ENCODE measurements around the gene SFXN5. TPM values are rescaled to one million over a fixed set of nuclear protein-coding genes. Genes with fewer than 3 reads are reported as not detected.
"Not testable (repeated sequence)": the region's sequence is repeated elsewhere in the genome, so short reads cannot be mapped to it uniquely, and the experiment has no call there.

SFXN5 gene, protein sequence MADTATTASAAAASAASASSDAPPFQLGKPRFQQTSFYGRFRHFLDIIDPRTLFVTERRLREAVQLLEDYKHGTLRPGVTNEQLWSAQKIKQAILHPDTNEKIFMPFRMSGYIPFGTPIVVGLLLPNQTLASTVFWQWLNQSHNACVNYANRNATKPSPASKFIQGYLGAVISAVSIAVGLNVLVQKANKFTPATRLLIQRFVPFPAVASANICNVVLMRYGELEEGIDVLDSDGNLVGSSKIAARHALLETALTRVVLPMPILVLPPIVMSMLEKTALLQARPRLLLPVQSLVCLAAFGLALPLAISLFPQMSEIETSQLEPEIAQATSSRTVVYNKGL
- 13.3 TPM for total RNA-seq
- long read RNA-seq, partial matches to known transcripts, result 4 of 37 reads
- long read RNA-seq, other reads (novel, unspliced or antisense), result 31 of 37 reads

DNA sequence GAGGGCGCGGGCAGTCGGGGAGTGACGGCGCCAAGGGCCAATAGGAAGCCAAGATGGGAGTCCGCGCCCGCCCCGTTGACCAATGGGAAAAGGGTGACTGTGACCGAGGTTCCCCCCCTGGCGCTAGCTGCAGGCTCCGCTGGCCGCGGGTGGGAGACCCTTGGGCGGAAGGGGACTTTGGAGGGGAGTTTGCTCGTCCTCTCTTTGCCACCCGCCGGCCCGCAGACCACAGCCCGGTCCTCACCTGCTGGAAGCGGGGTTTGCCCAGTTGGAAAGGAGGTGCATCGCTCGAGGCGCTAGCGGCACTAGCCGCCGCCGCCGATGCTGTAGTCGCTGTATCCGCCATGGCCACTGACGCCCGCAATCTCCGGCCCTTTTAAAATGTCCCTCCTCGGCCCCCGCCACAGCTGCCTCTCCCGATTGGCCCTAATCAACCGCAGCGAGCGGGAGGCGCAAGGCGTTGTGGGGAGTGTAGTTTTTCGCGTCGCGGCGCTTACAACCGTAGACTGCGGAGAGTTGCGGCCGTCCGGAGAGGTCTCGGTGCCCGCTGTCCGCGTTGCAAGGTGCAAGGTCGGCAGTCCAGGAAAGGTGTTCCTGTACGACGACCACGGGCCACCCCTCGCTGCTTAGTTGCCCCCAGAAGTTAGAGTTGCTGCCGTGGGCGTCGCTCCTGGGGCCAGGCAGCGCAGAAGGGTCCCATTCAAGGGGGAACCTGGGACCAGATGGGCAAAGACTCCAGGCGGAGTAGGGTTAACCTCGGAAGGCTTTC is at the start of gene SFXN5:
Gene SFXN5 (minus strand): TSS at position 353 of the 769 bp plus-strand sequence. CDS start 7 bp downstream, at position 346.
- DNase-seq (ENCODE audit: low spot score), result peak; percentile 100
- intact Hi-C loops (cut with DNase I), result loop anchor here (2.0 to 5.0 kb wide), 3 partner anchors 39 to 179 kb away; no protein-coding TSS in a partner anchor

DNA sequence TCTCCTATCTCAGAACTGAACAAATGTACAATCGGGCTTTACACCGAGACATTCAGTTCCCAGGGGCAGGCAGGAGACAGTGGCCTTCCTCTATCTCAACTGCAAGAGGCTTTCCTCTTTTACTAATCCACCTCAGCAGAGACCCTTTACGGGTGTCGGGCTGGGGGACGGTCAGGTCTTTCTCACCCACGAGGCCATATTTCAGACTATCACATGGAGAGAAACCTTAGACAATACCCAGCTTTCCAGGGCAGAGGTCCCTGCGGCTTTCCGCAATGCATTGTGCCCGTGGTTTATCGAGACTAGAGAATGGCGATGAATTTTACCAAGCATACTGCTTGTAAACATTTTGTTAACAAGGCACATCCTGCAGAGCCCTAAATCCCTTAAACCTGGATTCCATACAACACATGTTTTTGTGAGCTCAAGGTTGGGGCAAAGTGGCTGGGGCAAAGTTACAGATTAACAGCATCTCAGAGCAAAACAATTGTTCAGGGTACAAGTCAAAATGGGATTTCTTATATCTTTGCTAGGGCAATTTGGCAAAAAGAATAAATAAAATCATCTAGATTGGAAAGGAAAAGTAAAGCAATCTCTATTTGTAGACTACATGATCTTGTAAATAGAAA is 48.2 kb upstream of the SFXN5 start:
- intact Hi-C loops (cut with DNase I); DNase-seq (ENCODE audit: low spot score): not testable (repeated sequence)

DNA sequence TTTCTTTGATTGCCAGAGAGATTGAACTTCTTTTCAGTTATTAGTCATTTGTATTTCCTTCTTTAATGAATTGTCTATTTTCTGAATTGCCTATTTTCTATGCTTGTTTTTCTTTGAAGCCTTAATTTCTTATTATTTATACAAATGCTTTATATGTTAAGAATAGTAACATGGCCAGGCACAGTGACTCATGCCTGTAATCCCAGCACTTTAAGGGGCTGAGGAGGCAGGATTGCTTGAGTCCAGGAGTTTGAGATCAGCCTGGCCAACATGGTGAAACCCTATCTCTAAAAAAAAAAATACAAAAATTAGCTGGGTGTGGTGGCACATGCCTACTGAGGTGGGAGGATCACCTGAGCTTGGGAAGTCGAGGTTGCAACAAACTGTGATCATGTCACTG is 45.9 kb upstream of the SFXN5 start:
- intact Hi-C loops (cut with DNase I), result no loop called here
- DNase-seq (ENCODE audit: low spot score), result no peak

DNA sequence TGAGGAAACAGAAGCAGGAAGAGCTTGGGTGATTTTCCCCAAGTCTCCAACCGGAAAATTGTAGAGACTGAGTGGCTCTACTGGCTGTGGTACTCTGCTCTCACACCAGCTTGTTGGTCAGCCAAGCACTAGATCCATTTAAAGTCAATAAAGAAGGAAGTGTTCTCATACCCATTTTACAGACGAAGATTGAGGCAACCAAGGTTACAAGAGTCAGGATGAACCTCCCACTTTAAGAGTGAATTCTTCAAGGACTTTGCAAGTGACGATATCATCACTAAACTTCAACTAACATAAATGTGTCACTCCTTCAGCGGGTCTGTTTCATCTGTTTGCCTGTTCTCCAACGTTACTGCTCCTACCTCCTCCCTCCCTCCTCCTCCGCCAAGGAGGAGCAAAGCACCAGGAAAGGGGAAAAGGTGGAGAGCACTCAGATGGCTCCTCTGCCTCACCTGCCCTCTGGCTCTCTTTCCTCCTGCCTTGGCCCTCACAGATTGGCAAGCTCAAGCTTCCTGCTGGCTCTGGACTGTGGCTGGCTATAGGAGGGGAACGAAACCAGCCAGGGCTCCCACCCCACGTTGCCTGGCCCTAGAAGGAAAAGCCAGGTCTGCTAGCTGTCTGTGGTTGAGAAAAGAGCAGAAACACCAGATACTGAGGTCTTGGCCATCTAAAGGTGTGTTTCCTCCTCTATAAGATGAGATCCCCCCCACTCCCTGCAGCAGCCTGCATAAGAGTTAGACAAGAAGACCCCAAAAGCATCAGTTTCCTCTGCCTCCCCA is 44.9 kb upstream of the SFXN5 start:
- intact Hi-C loops (cut with DNase I), result no loop called here
- no peak for DNase-seq (ENCODE audit: low spot score)

DNA sequence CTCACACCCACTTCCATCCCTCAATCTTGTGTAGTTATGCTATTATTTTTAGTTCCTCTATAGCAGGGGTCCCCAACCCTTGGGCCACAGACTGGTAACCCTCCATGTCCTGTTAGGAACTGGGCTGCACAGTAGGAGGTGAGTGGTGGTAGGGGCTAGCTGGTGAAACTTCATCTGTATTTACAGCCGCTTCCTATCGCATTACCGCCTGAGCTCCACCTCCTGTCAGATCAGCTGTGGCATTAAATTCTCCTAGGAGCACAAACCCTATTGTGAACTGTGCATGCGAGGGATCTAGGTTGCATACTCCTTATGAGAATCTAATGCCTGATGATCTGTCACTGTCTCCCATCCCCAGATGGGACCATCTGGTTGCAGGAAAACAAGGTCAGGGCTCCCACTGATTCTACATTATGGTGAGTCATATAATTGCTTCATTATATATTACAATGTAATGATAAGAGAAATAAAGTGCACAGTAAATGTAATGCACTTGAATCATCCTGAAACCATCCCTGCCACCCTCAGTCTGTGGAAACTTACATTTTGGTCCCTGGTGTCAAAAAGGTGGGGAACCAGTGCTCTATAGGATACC is 42.9 kb upstream of the SFXN5 start:
- intact Hi-C loops (cut with DNase I), result loop anchor here (5.0 kb wide), 1 partner anchor 118 kb away; the partner anchor contains the start of genes CCT7 and PRADC1

DNA sequence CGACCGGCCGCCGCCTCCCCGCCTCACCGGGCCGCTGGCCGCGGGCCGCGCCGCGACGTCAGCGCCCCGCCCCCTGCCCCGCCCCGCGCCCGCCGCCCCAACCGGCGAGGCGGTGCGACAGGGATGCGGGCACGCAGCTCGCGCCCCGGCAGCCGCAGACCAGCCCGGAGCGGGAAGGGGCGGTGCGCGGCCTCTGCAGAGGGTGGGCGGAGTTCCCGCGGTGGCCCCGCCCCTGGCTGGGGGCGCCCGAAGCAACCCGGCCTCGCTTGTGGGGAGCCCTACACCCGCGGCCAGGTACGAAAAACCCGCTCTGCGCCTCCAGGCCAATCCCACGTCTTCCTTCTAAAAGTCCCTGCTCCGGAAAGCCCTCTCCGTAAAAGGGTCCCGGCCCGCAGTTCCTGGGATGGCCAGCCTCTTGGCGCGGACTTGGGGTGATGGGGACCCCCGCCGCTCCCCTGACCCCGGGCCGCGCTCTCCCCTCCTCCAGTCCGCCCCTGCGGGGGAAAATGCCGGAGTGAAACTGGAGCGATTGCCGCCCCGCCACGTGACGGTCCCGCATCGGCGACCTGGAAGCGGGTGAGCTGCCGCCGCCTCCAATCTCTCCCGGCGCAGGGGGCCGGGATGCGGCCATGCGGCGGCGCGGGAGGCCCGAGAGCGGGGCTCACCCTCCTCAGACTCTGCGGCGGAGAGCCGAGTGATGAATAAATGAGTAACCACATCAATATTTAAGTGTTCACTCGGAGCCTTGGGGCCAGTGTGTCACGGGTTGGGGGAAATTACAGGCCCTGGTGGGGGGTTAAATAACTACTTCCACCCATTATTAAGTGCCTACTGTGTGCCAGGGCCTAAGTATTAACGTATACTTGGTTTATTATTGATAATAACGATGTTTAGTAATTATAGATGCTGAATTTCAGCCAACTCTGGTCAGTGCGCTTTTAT is 41.7 kb upstream of the SFXN5 start, which contains the start of gene RAB11FIP5:
Gene RAB11FIP5 (minus strand): TSS at position 36 of the 942 bp plus-strand sequence. CDS start 171 bp downstream, outside the sequence.
- intact Hi-C loops (cut with DNase I), result loop anchor here (2.0 to 5.0 kb wide), 2 partner anchors 24 to 119 kb away; partner anchors contain the start of genes CCT7 and PRADC1
- peak; percentile 88 for DNase-seq (ENCODE audit: low spot score)

More for the DNA sequence above, 42.9 kb upstream of the SFXN5 start:
- DNase-seq (ENCODE audit: low spot score), result no peak

DNA sequence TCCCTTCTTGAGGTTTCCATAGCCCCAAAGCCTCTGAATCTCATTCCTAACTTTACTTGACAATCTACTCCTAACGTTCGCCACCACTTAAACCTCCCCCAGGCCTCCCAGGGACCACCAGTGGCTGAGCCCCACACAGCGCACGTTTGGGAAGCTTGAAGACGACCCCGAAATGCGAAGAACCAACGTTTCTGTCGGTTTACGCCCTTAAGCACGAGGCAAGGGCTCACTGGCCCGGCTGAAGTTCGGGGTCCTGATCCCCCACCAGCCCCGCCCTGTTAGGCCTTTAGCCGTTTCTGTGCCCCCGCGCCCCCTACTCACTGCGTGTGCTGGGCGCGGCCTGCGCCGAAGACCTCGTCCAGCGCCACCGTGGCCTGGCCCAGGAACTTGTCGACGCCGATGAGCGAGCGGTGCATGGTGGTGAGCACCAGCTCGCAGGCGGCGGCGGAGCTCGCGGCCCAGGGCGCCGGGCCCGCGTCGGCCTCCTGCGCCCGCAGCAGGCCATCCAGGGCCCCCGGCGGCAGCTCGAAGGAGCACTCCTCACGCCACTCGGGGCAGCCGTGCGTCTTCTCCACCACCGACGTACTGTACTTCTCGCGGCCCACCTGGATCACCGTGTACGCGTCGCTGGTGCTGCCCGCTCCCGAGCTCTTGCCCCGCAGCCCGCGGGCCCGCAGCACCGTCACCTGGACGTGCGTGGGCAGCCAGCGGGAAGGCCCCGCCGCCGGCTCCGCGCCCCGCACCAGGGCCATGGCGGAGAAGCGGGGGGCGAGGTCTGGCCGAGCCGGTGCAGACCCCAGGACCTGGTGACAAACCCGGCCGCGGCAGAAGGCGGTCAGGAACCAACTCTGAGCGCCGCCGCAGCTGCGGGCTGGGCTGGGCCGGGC is 40.8 kb upstream of the SFXN5 start:
- DNase-seq (ENCODE audit: low spot score), result peak; percentile 73
- intact Hi-C loops (cut with DNase I), result loop anchor here (2.0 to 5.0 kb wide), 2 partner anchors 23 to 120 kb away; partner anchors contain the start of genes CCT7 and PRADC1

DNA sequence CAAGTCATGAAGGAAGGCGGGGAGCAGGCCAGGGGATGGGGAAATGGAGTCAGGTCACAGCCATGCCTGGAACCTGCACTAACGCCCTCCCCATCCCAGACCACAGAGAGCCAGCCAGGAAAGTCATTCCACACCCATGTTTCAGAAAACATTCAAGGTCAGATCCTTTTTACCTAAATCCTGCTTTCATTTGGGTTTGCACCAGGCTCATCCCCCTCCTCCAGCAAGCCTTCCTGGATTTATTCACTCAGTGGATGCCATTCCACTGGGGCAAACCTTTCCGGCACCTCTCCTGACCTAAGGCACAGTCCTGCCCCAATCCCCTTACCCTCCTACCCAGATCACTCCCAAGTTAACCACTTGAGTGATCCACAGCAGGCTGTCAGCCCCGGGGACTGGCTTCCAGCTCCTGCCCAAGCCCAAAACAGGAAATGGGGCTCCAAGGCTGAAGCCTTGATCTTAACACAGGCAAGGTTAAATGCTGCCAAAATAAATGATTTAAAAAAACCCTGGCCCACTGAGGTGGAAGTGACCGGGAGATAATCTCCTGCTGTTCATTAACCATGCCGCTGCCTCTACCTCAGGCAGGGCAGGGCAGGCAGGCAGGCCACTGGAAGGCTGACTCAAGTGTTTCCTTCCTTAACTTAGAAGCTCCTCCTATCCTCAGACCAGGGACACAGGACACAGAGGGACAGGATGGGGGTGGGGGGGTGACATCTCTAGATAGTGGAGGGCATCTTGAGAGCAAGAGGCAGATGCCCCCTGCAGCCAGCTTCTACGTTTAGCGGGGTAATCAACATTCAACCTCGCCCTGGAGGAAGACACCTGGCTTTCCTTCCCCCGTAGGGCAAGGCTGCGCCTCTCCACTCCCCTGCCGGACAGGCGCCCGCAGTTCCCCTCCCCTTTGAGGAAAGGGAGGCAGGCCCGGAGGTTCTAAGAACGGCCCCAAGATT is 39.8 kb upstream of the SFXN5 start:
- peak; percentile 76 for DNase-seq (ENCODE audit: low spot score)
- intact Hi-C loops (cut with DNase I), result loop anchor here (2.0 to 5.0 kb wide), 3 partner anchors 23 to 121 kb away; partner anchors contain the start of genes CCT7, PRADC1 and SFXN5

DNA sequence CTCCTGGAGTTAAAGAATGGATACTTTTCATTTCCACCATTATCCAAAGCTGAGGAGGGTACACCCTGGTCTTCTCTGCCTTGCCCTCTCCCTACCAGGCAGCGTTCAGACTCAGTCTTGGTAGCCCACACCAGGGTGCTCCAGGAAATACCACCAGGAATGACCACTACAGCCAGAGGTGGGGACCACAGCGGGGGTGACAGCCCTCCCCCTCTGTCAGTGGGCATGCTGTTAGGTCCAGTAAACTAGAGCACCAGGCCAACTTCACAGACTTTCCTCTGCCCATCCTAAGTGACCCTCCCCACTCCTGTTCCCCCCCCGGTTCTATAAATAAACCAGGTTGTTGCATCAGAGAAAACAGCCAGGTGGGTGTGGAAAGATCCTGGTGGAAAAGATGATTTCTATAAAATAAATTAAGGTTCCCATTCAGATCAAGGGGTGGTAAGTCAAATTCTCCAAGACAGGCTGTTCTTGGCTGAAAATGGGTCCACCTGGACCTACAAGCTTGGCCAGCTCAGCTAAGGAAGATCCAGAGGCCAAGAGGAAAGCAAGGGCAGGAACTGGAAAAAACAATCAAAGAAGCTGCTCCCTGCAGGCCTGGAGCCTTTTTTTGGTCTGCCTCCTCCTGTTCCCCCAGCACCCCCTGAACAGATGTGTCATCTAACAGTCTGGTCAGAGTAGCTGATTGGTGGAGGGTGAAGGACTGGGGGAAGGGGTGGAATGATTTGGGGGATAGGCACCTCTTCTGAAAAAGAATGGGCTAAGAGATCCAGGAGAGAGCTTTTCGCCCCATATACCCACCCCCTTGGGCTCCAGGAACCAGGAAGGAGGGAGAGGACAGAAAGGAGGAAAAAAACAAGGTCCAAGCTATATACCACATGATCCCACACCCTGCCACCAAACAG is 38.9 kb upstream of the SFXN5 start:
- peak; percentile 55 for DNase-seq (ENCODE audit: low spot score)
- intact Hi-C loops (cut with DNase I), result loop anchor here (2.0 to 5.0 kb wide), 2 partner anchors 40 to 122 kb away; partner anchors contain the start of genes CCT7, PRADC1 and SFXN5

DNA sequence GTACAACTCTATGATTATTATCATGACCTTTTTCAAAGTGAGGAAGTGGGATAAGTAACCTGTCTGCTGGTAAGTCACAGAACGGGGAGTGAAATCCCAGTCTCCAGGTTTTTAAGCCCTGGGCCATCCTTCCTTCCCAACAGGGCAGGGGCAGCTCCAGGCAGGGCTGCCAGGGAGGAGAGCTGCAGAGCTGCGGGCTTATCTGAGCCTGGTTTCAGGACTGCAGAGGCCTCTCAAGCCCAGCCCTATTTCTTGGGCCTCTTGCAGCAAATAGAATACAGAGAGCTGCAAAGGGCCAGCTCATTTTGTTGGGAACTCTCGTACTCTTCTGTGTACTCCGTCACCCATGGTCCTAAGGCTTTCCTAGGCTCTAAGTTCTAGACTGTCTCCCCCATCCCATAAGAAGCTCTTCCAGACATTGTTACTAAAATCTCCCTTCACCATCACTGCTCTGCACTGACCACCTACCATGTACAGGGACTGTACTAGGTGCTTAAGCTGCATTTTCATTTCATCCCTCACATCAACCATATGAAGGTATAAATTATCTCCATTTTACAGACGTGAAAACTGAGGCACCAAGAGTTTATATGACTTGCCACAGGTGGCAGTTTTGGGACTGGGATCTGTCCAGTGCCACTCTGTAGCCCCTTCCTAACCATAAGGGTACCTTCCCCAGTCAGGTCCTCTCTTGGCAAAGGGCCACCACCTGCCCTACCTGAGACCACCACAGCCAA is 38.1 kb upstream of the SFXN5 start:
- intact Hi-C loops (cut with DNase I), result loop anchor here (2.0 to 5.0 kb wide), 2 partner anchors 39 to 123 kb away; partner anchors contain the start of genes CCT7, PRADC1 and SFXN5

DNA sequence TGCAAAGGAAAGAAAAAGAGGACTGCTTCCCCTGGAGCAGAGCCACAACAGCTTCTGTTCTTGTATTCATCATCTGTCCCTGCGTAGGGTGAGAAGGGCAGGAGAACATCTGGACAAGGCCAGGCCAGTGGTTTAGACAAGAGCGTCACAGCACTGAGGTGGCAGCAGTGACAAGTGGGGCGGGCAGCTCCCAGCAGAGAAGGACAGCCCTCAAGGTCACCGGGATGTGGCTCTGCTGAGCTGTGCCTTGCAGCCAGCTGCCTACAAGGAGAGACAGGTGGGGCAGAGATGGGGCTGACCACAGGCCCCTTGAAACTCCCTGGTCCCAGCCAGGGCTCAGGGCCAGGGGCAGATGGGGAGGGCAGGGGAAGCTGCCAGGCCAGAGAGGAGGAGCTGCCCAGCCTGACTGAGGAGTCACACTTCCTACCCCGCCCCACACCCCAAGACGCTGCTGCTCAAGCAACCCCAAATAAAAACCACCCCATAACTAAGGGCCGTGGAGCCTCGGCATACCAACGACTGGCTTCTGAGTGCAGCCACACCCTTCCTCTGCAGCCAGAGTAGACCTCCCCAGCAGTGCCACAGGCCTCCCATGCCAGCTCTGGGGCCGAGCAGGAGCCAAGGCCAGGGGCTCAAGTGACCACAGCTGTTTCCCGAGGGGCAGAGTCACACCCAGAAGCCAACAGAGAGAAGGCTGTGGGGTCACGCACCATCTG is 35.9 kb upstream of the SFXN5 start:
- peak; percentile 79 for DNase-seq (ENCODE audit: low spot score)
- intact Hi-C loops (cut with DNase I), result no loop called here

More for the DNA sequence above, 38.1 kb upstream of the SFXN5 start:
- DNase-seq (ENCODE audit: low spot score), result peak; percentile 35

DNA sequence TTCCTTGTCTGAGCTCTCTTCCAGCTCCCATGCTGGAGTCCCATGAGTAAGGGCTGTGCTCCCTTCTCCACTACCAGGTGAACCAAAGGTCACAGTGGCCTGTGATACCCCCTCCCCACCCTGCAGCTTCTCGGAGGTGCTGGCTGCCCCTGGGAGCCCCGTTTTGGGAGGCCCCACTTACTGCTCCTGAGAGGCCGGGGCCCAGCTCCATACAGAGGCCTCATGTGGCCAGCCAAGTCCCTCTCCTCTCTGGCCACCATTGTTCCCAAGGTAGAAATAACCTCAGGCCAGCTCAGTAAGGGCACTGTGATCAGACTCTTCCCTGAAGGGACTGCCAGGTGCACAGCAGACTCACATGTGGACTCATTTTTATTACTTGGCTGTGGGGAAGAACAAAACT is 35.3 kb upstream of the SFXN5 start:
- DNase-seq (ENCODE audit: low spot score), result peak; percentile 20
- intact Hi-C loops (cut with DNase I), result no loop called here

DNA sequence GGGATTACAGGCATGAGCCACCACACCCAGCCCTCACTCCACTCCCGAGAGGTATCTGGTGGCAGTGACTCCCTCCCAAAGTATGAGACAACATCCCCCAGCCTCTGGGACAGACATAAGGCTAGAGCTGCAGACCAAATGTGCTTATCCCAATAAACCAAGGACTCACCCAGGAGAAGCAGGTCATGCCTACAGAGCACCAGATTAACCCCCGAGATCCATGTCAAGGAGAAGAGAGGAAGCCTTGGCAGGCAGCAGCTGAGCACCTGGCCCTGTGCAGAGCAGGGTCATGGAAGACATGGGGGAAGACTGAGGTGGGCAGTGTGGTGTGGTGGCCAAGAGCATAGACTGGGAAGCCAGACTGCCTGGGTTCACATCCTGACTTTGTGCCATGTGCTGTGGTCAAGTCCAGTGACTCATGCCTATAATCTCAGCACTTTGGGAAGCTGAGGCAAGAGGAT is 34.0 kb upstream of the SFXN5 start:
- intact Hi-C loops (cut with DNase I), result no loop called here
- DNase-seq (ENCODE audit: low spot score), result peak; percentile 26

Measured in cardiac septum (tissue), 1 donor.